HEK293T (cell line): ENCODE results near the gene RNU1-3.

Experiments
- ARNT ChIP-seq: fragments of 450-650 bp; IDR thresholded peaks from 2 replicates; pipeline ENCODE4 v1.6.1; 2017; ENCODE audit warnings: mild to moderate bottlenecking
- BHLHE40 ChIP-seq: fragments of 450-650 bp; IDR thresholded peaks from 2 replicates; pipeline ENCODE4 v1.6.1; 2016; ENCODE audit warnings: mild to moderate bottlenecking, moderate library complexity, borderline replicate concordance
- CTBP1 ChIP-seq: fragments of 450-650 bp; IDR thresholded peaks from 2 replicates; pipeline ENCODE4 v1.6.1; 2016; ENCODE audit warnings: borderline replicate concordance
- SP1 ChIP-seq: fragments of 450-650 bp; IDR thresholded peaks from 2 replicates; pipeline ENCODE4 v1.6.1; 2017

DNA sequence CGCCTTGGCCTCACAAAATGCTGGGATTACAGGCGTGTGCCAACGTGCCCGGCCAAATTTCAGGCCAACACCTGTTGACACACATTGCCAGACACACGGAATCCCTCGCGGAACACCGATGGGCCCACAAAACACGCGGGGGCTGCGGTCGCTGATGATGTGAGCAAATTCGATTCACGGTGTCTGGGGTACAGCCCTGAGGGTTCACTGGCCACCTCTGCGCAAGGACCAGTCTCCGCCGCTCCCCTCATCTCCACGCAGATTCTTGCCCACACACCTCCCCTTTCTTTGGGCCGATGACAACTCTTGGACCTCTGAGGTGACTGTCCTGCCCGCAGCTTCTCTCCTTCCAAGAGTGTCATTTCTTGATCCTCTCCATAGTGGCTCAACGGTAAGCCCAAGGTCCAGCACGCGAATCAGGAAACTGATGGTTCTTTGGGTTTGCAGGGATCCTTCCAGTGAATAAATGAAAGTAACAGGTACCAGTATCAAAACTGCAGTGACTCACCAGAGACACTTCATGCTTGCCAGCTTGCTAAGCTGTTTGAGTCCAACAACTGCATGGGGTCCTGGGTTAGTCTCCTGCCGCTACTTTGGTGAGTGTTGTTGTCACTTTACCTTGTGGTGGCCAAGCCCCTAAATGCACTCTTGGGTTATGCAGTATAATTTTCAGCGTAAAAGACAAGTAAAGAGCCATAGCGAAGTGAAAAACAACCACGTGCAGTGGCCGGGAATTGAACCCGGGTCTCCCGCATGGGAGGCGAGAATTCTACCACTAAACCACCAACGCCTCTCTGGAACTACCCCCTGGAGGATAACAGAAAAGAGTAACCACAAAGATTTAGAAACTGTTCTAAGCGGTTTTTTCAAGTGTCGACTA, 11.0 kb upstream of the RNU1-3 start:
- TF ChIP-seq BHLHE40 (no peak), ARNT (no peak), CTBP1 (no peak), SP1 (no peak)
